ENCODE results near the gene PPP6R3.
"Not testable (repeated sequence)": the region's sequence is repeated elsewhere in the genome, so short reads cannot be mapped to it uniquely, and the experiment has no call there.

Gene PPP6R3

GRCh38 chr11:68594123-68594522, 133.6 kb downstream of the PPP6R3 start:
- DNase-seq (ENCODE audit: low read depth in 2 of 3, low spot score in 2 of 3): no peak

- DNase-seq (ENCODE audit: low read depth in 2 of 3, low spot score in 2 of 3): no peak
Measured at GRCh38 chr11:68596231-68596630, 135.7 kb downstream of the PPP6R3 start.

DNA sequence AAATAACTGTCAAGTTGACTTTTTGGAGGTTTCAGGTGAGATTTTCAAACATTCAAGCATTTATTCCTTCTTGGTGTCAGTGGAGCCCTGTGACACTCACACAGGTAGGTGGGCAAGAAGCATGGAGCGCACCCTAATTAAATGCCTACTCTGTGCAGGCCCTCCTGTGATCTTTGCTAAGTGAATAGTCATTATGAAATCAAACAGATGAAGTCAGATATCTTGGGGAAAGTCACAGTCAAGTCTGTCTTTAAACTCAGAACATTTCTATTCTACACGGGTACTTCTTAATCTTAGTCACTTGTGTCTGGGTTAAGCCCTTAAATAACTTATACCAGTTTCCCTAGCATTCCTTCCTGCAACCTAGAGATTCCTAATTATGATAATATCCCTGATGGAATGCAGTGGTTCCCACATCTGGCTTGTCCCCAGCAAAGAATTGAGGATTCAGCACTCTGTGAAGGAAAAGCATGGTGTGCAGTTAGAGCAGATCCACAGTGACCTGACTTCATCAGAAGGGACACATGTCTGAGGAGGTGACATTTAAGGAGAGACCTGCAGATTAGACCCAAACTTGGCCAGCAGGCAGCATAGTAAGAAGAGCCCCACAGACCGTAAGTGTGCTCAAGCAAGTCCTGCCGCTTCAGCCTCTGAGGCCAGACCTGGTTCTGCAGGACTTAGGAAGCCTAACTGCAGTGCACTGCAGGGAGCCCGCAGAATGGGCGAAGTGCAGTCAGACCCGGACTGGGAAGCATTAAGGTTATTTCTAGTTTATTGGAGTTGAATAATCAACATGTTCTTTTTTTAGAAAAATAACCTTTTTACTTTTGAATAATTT, 138.5 kb downstream of the PPP6R3 start:
- no peak for DNase-seq (ENCODE audit: low read depth in 2 of 3, low spot score in 2 of 3)

DNA sequence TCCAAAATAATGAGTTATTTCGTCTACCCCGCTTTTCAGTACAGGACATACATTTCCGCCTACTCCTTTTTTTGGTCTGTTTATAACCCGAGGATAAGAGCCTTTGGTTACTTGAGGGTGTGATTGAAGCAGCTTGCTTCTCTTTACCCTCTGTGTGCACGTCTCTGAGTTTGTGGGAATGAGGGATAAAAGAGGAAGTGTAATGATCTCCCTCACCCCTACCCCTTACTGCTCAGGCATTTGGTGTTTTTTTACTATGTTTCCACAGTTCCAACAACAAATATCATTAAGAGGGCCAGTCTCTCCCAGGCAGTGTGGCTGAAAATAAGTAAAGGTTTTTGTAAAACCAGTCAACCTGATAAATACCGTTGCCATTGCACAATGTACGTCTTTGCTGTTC, 140.6 kb downstream of the PPP6R3 start:
- DNase-seq (ENCODE audit: low read depth in 2 of 3, low spot score in 2 of 3): no peak

GRCh38 chr11:68609761-68610160, 149.2 kb downstream of the PPP6R3 start:
- DNase-seq (ENCODE audit: low read depth in 2 of 3, low spot score in 2 of 3): no peak

DNA sequence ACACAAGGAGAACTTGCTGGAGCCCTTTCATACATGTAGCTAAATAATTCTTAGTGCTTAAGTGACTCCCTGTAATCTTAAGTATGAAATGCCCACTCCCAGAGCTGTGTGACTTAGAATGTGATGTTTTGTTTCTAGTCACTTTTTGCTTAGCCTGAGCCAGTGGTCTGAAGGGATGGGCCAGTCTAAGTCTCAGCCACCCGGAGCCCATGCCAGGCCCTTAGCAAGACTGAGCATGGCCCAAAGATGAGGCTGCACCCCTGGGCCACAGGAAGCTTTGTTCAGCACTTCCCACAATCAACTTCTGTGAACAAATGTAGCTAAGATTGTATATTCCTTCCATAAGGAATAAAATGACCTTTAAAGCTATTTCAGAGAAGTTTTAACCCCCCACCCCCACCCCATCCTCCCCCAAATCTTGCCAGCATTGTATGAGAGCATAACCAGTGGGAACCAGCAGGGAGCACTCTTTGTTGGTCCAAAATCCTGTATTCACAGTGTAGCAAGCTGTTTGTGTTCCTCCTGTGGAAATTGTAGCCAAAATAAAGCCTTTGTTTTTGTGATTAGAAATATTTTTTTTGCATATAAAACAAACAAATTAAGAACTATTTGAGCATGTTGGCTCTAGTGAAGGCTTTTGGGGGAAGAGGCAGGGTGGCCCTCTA, 150.0 kb downstream of the PPP6R3 start:
- no peak for DNase-seq (ENCODE audit: low read depth in 2 of 3, low spot score in 2 of 3)

DNA sequence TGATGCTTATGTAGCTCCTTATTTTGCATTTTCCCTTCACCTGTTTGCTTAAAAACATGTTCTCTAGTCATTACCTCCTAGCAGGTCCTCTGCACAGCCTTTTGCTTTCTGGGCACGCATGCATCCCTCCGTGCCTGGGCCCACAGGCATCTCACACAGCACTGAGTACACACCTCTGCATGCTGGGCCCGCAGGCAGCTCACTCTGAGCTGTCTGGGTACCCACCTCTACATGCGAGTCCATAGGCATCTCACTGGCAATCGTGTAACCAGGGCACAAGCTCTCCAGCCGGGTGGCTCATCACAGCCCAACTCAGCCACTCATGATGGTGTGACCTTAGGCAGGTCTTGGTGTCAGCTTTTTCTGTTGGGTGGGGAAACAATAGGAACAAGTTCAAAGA, 155.1 kb downstream of the PPP6R3 start:
- DNase-seq (ENCODE audit: low read depth in 2 of 3, low spot score in 2 of 3): no peak

DNA sequence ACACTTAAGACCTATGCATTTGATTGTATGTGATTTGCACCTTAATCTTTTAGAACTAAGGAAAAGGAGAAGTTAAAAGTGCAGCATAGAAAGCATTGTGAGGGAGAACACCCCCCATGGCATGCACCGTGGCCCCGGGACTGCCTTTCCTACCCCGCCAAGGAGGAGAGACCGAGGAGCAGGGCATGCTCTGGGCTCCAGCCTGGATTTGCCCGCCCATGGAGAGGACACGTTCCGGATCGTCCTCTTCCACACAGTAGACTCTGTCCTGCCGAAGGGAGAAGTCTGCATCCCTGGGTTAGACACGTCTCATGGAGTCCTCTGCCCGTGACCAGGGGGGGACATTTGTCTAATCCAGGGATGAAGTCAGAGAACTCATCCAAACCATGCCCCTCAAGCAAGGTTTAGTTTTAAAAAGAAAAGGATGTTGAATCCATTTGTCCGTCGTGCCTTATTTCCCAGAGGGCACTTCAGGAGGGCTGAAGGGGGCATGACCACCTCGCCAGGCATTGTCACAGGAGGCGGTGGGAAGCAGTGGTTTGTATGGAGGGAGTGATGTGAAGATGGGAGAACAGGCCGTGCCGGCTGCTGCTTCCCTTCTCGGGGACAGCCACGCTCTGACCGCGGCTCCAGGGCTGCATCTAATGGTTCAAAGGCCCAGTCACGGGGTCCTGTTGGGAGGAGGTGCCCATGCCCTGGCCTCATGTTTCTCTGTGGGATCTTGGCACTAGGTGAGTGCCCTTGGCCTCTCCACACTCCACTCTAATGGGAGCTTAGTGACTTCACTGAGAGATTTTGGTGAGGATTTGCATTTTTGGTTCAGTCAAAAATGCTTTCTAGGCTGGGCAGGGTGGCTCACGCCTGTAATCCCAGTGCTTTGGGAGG, 157.6 kb downstream of the PPP6R3 start:
- no peak for DNase-seq (ENCODE audit: low read depth in 2 of 3, low spot score in 2 of 3)

GRCh38 chr11:68621826-68622225, 161.3 kb downstream of the PPP6R3 start:
- DNase-seq (ENCODE audit: low read depth in 2 of 3, low spot score in 2 of 3): no peak

DNA sequence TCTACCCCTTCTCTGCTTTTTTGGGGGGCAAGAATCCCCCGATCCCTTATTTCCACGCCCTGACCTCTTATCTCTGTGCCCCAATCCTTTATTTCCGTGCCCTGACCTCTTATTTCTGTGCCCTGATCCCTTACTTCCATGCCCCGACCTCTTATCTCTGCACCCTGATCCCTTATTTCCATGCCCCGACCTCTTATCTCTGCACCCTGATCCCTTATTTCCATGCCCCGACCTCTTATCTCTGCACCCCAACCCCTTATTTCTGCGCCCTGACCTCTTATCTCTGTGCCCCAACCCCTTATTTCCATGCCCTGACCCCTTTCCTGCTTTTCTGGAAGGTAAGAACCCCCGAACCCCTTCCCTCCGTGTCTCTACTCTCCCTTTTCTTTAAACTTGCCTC, 163.2 kb downstream of the PPP6R3 start:
- not testable (repeated sequence) for DNase-seq (ENCODE audit: low read depth in 2 of 3, low spot score in 2 of 3)

DNA sequence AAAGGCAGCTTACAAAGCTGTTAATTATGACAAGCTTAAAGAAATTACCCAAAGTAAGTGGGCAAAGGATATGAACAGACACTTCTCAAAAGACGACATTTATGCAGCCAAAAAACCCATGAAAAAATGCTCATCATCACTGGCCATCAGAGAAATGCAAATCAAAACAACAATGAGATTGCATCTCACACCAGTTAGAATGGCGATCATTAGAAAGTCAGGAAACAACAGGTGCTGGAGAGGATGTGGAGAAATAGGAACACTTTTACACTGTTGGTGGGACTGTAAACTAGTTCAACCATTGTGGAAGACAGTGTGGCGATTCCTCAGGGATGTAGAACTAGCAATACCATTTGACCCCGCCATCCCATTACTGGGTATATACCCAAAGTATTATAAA, 164.5 kb downstream of the PPP6R3 start:
- not testable (repeated sequence) for DNase-seq (ENCODE audit: low read depth in 2 of 3, low spot score in 2 of 3)

- DNase-seq (ENCODE audit: low read depth in 2 of 3, low spot score in 2 of 3): not testable (repeated sequence)
Measured at GRCh38 chr11:68626236-68626635, 165.7 kb downstream of the PPP6R3 start.

- DNase-seq (ENCODE audit: low read depth in 2 of 3, low spot score in 2 of 3): not testable (repeated sequence)
Measured at GRCh38 chr11:68628837-68629236, 168.3 kb downstream of the PPP6R3 start.

DNA sequence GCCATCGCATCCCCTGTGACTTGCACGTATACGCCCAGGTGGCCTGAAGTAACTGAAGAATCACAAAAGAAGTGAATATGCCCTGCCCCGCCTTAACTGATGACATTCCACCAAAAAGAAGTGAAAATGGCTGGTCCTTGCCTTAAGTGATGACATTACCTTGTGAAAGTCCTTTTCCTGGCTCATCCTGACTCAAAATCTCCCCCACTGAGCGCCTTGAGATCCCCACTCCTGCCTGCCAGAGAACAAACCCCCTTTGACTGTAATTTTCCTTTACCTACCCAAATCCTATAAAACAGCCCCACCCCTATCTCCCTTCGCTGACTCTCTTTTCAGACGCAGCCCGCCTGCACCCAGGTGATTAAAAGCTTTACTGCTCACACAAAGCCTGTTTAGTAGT, 171.8 kb downstream of the PPP6R3 start:
- not testable (repeated sequence) for DNase-seq (ENCODE audit: low read depth in 2 of 3, low spot score in 2 of 3)

DNA sequence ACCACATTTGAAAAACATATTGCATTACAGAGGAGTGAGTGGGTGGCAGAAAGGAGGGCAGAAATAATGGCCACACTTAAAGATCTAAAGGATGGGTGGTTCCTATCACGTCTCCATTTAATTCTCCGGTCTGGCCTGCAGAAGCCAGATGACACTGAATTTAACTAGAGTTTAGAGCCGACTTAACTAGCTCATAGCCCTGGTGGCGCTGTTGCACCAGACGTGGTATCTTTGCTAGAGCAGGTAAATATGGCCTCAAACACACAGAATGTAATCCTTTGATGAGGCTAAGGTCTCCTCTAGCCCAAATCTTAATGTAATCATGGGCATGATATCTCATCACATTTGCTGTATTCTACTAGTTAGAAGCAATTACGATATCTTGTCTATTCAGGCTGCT, 172.2 kb downstream of the PPP6R3 start:
- no peak for DNase-seq (ENCODE audit: low read depth in 2 of 3, low spot score in 2 of 3)

- DNase-seq (ENCODE audit: low read depth in 2 of 3, low spot score in 2 of 3): not testable (repeated sequence)
Measured at GRCh38 chr11:68634606-68635005, 174.1 kb downstream of the PPP6R3 start.

DNA sequence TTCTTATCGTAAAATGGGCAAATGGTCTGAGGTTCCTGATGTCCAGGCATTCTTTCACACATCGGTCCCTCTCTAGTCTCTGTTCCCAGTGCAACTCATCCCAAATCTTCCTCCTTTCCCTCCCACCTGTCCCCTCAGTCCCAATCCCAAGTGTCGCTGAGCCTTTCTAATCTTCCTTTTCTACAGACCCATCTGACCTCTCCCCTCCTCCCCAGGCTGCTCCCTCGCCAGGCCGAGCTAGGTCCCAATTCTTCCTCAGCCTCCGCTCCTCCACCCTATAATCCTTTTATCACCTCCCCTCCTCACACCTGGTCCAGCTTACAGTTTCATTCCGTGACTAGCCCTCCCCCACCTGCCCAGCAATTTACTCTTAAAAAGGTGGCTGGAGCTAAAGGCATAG, 174.6 kb downstream of the PPP6R3 start:
- not testable (repeated sequence) for DNase-seq (ENCODE audit: low read depth in 2 of 3, low spot score in 2 of 3)

DNA sequence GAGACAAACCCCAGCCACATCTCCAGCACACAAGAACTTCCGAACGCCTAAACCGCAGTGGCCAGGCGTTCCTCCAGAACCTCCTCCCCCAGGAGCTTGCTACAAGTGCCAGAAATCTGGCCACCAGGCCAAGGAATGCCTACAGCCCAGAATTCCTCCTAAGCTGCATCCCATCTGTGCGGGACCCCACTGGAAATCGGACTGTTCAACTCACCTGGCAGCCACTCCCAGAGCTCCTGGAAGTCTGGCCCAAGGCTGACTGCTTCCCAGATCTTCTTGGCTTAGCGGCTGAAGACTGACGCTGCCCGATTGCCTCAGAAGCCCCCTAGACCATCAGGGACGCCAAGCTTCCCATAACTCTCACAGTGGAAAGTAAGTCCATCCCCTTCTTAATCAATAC, 175.3 kb downstream of the PPP6R3 start:
- DNase-seq (ENCODE audit: low read depth in 2 of 3, low spot score in 2 of 3): not testable (repeated sequence)

- not testable (repeated sequence) for DNase-seq (ENCODE audit: low read depth in 2 of 3, low spot score in 2 of 3)
Measured at GRCh38 chr11:68639322-68639721, 178.8 kb downstream of the PPP6R3 start.

GRCh38 chr11:68641880-68642279, 181.3 kb downstream of the PPP6R3 start:
- no peak for DNase-seq (ENCODE audit: low read depth in 2 of 3, low spot score in 2 of 3)

DNA sequence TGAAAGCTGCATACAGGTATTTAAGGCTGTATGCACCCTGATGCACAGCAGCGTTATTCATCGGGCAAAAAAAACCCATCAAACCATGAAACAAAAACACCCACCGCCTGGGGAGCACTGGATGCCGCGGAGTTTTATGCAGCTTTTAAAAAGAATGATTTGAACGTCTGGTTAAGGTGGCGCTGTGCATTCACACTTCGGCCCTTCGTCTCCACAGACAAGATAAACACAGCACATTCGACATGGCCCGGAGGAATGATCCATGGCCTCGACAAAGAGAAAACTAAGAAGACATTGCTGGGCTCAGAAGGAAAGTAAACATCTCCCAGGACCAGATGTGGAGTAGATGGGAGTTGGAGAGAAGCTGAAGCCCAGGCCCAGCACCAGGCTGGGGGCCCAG, 183.0 kb downstream of the PPP6R3 start:
- DNase-seq (ENCODE audit: low read depth in 2 of 3, low spot score in 2 of 3): no peak

GRCh38 chr11:68646832-68647231, 186.3 kb downstream of the PPP6R3 start:
- DNase-seq (ENCODE audit: low read depth in 2 of 3, low spot score in 2 of 3): no peak

Measured in activated CD8-positive, alpha-beta memory T cell treated with anti-CD3 and anti-CD28 coated beads for 48 hours (primary cell).